CD4-positive, alpha-beta T cell (primary cell): ENCODE results near the gene WDR64. TPM values are rescaled to one million over a fixed set of nuclear protein-coding genes. Genes with fewer than 3 reads are reported as not detected.

Source experiments
- ATAC-seq: fragments of 200-7000 bp; cut with Tn5 transposase; one replicate; pipeline ENCODE4 v1.10.0; 2022; ENCODE audit warnings: mild to moderate bottlenecking; ENCODE audit not compliant: poor library complexity
- CTCF ChIA-PET: fragments of 350-600 bp; sonication (Branson Sonifier 250); formaldehyde crosslinking; loops from one replicate; lab custom pipeline; 2021; ENCODE audit warnings: antibody characterized with exemption, inconsistent platforms; lab: Charles Lee
- POLR2A ChIA-PET: fragments of 350-600 bp; sonication (Branson Sonifier 250); formaldehyde crosslinking; loops from one replicate; lab custom pipeline; 2021; ENCODE audit warnings: antibody characterized with exemption, inconsistent platforms; lab: Charles Lee
- DNase-seq, 14 experiments: peaks; one replicate each; pipeline ENCODE4 v3.0.0-alpha.2; 2013 to 2020; ENCODE audit warnings: mixed read lengths in 2 of 14
- H3K27ac ChIP-seq, 2 donors: one replicate each; pipeline versions ENCODE4 v1.5.1 to v1.7.0; 2013; ENCODE audit warnings: low read length in 2 of 2, low read depth in 1 of 2, mild to moderate bottlenecking in 1 of 2
- H3K27me3 ChIP-seq, 2 experiments: 1 replicate in 1 of 2; 2 replicates in 1 of 2; pipeline versions ENCODE4 v1.6.1 to v1.7.0; 2013; ENCODE audit warnings: low read length in 2 of 2, control low read depth in 1 of 2, mild to moderate bottlenecking in 1 of 2, moderate library complexity in 1 of 2; ENCODE audit not compliant: insufficient read depth in 2 of 2, control insufficient read depth in 1 of 2
- H3K36me3 ChIP-seq: one replicate; pipeline ENCODE4 v1.6.1; 2013; ENCODE audit warnings: low read length, control low read depth; ENCODE audit not compliant: insufficient read depth
- H3K4me1 ChIP-seq: one replicate; pipeline ENCODE4 v1.6.1; 2013; ENCODE audit warnings: low read length, control low read depth; ENCODE audit not compliant: insufficient read depth
- H3K4me3 ChIP-seq: one replicate; pipeline ENCODE4 v1.5.1; 2013; ENCODE audit warnings: mild to moderate bottlenecking, low read length, moderate library complexity
- H3K9me3 ChIP-seq, 2 experiments: 1 replicate in 1 of 2; 2 replicates in 1 of 2; pipeline versions ENCODE4 v1.6.1 to v1.7.0; 2013; ENCODE audit warnings: low read length in 2 of 2, mild to moderate bottlenecking in 2 of 2, control low read depth in 1 of 2, moderate library complexity in 1 of 2; ENCODE audit not compliant: control insufficient read depth in 1 of 2, insufficient read depth in 1 of 2
- H3K27ac Mint-ChIP-seq: one replicate; pipeline ENCODE4 v1.8.0; 2020; ENCODE audit warnings: mixed read lengths
- H3K27me3 Mint-ChIP-seq: one replicate; pipeline ENCODE4 v1.8.0; 2021; ENCODE audit warnings: mixed read lengths
- H3K36me3 Mint-ChIP-seq: one replicate; pipeline ENCODE4 v1.8.0; 2021; ENCODE audit warnings: low read depth, mixed read lengths
- H3K4me1 Mint-ChIP-seq: one replicate; pipeline ENCODE4 v1.8.0; 2021; ENCODE audit warnings: low read depth, mixed read lengths
- H3K4me3 Mint-ChIP-seq: one replicate; pipeline ENCODE4 v1.8.0; 2020; ENCODE audit warnings: mild to moderate bottlenecking, mixed read lengths
- H3K9me3 Mint-ChIP-seq: one replicate; pipeline ENCODE4 v1.8.0; 2020; ENCODE audit warnings: mixed read lengths
- CTCF ChIP-seq: fragments of 200-600 bp; IDR thresholded peaks from one replicate; pipeline ENCODE4 v1.8.0; 2022; ENCODE audit warnings: antibody characterized with exemption, mild to moderate bottlenecking
- intact Hi-C, 2 experiments: fragments of 100-400 bp; cut with DNase I in 1 of 2; cut with micrococcal nuclease in 1 of 2; formaldehyde crosslinking; loops; one replicate each; pipeline versions ENCODE4 v1.15.1 to v1.9.0; 2023 to 2025; cut with DNase I, micrococcal nuclease
- total RNA-seq, 174 experiments: library from RNA in 2 of 174; stranded (reverse) in 2 of 174; gene quantifications; one replicate each; pipeline ENCODE4 v1.2.3 and lab custom pipeline; 2021 to 2026

WDR64 gene
- total RNA-seq, 2 experiments from 2014 or later, result 0.67 TPM; not detected in 1

- POLR2A ChIA-PET, result no interaction called here
- CTCF ChIA-PET, result interaction anchor here (1.0 kb wide), 1 partner anchor 47 kb away, joined by 3 read pairs; no protein-coding TSS in a partner anchor
- H3K27ac Mint-ChIP-seq, result no peak overlapping the region
- H3K27me3 Mint-ChIP-seq, result no peaks in the 10 kb centered on the region
- H3K9me3 Mint-ChIP-seq, result no peaks in the 10 kb centered on the region
- no peaks in the 10 kb centered on the region for H3K9me3 ChIP-seq
- intact Hi-C loops, result no loop called here
- ATAC-seq (no peak), DNase-seq (no peak)
- peaks cover 31% of the 10 kb centered on the region for H3K4me1 Mint-ChIP-seq
- no peak overlapping the region for H3K27ac ChIP-seq
- no peak overlapping the region for H3K4me3 Mint-ChIP-seq
- no peak for TF ChIP-seq CTCF
- H3K4me1 ChIP-seq, result peaks cover 2% of the 10 kb centered on the region
- peaks cover 5% of the 10 kb centered on the region for H3K36me3 ChIP-seq
- no peak overlapping the region for H3K4me3 ChIP-seq
- peaks cover 12% of the 10 kb centered on the region for H3K36me3 Mint-ChIP-seq
- H3K27me3 ChIP-seq, result no peaks in the 10 kb centered on the region
These were observed 22.1 kb upstream of the WDR64 start for GRCh38 chr1:241630005-241630404.

- TF ChIP-seq CTCF, result no peak
- no peak for ATAC-seq
- Histone ChIP-seq H3K9me3 (no peaks in the 10 kb centered on the region), H3K36me3 (peaks cover 5% of the 10 kb centered on the region), H3K4me3 (no peak overlapping the region), H3K4me1 (peaks cover 2% of the 10 kb centered on the region), H3K27ac (no peak overlapping the region), H3K27me3 (no peaks in the 10 kb centered on the region)
- Mint-ChIP-seq H3K27me3 (no peaks in the 10 kb centered on the region), H3K36me3 (peaks cover 16% of the 10 kb centered on the region), H3K4me3 (no peak overlapping the region), H3K4me1 (peaks cover 31% of the 10 kb centered on the region), H3K27ac (no peak overlapping the region), H3K9me3 (no peaks in the 10 kb centered on the region)
- ChIA-PET CTCF (interaction anchor here (1.0 kb wide), 1 partner anchor 47 kb away, joined by 3 read pairs; no protein-coding TSS in a partner anchor), POLR2A (no interaction called here)
- intact Hi-C loops, result no loop called here
- no peak for DNase-seq
These were observed 21.6 kb upstream of the WDR64 start for GRCh38 chr1:241630476-241630875.

GRCh38 chr1:241630899-241631298, 21.2 kb upstream of the WDR64 start:
- H3K4me3 Mint-ChIP-seq, result no peak overlapping the region
- no peak for TF ChIP-seq CTCF
- intact Hi-C loops, result no loop called here
- no peaks in the 10 kb centered on the region for H3K9me3 Mint-ChIP-seq
- ATAC-seq (no peak), DNase-seq (no peak)
- no peak overlapping the region for H3K27ac Mint-ChIP-seq
- H3K36me3 ChIP-seq, result peaks cover 5% of the 10 kb centered on the region
- POLR2A ChIA-PET, result no interaction called here
- H3K4me3 ChIP-seq, result no peak overlapping the region
- CTCF ChIA-PET, result no interaction called here
- H3K36me3 Mint-ChIP-seq, result peaks cover 18% of the 10 kb centered on the region
- no peak overlapping the region for H3K27ac ChIP-seq
- peaks cover 31% of the 10 kb centered on the region for H3K4me1 Mint-ChIP-seq
- H3K27me3 ChIP-seq, result no peaks in the 10 kb centered on the region
- H3K9me3 ChIP-seq, result no peaks in the 10 kb centered on the region
- no peaks in the 10 kb centered on the region for H3K27me3 Mint-ChIP-seq
- peaks cover 2% of the 10 kb centered on the region for H3K4me1 ChIP-seq
